D721Med (cell line): ENCODE measurements around the gene PLEKHM2.

Experiments
- DNase-seq: peaks from one replicate; pipeline ENCODE4 v3.0.0; 2011; ENCODE audit warnings: low spot score; ENCODE audit not compliant: insufficient read length
- FAIRE-seq: peaks from 2 replicates; lab custom pipeline; 2011; peaks lifted over from hg19 to GRCh38; lab: Jason Lieb, UNC
- TF ChIP-seq, protein P1 (sequence below): IDR thresholded peaks from 2 replicates; pipeline ENCODE4 v1.5.1; 2012; ENCODE audit warnings: mild to moderate bottlenecking, control low read depth; ENCODE audit not compliant: insufficient read depth; ENCODE audit errors: missing control alignments

PLEKHM2 gene

DNA sequence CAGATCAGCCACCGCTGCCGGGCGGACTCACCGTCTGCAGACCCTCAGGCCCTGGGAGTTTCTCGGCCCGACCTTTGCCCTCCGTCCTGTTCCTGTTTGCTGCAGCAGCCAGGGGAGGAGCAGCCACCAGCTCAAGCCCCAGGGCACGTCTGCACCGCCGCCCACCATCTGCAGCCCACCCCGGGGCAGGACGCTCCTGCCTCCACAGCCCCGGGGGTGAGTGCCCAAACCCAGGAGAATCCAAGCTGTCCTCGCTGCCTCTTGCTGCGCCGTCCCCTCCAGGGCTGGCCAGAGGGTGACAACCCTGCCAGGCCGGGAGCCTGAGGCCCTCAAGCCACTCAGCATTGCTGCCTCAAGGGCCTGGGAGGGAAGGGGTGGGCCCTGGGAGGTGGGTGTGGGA lies 50.8 kb downstream of the PLEKHM2 start:
- DNase-seq, result no peak
- TF ChIP-seq, protein P1, sequence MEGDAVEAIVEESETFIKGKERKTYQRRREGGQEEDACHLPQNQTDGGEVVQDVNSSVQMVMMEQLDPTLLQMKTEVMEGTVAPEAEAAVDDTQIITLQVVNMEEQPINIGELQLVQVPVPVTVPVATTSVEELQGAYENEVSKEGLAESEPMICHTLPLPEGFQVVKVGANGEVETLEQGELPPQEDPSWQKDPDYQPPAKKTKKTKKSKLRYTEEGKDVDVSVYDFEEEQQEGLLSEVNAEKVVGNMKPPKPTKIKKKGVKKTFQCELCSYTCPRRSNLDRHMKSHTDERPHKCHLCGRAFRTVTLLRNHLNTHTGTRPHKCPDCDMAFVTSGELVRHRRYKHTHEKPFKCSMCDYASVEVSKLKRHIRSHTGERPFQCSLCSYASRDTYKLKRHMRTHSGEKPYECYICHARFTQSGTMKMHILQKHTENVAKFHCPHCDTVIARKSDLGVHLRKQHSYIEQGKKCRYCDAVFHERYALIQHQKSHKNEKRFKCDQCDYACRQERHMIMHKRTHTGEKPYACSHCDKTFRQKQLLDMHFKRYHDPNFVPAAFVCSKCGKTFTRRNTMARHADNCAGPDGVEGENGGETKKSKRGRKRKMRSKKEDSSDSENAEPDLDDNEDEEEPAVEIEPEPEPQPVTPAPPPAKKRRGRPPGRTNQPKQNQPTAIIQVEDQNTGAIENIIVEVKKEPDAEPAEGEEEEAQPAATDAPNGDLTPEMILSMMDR, result no peak
- FAIRE-seq, result no peak

- FAIRE-seq (no peak), DNase-seq (no peak)
- TF ChIP-seq, protein P1, result no peak
These were observed 51.4 kb downstream of the PLEKHM2 start for GRCh38 chr1:15735304-15736037.

GRCh38 chr1:15736038-15736891 lies 52.1 kb downstream of the PLEKHM2 start, which contains the start of gene SLC25A34:
TSS of gene SLC25A34 (plus strand) at chr1:15736258. CDS start at chr1:15736486, 228 bp downstream.
- DNase-seq (no peak), FAIRE-seq (no peak)
- TF ChIP-seq, protein P1, result no peak

GRCh38 chr1:15736892-15737261 lies 52.8 kb downstream of the PLEKHM2 start:
- no peak for DNase-seq
- no peak for FAIRE-seq
- TF ChIP-seq, protein P1, result no peak

- TF ChIP-seq, protein P1, result no peak
- no peak for FAIRE-seq
- no peak for DNase-seq
These were observed 53.5 kb downstream of the PLEKHM2 start for GRCh38 chr1:15737324-15738319.

GRCh38 chr1:15738416-15739113 lies 54.4 kb downstream of the PLEKHM2 start:
- DNase-seq (no peak), FAIRE-seq (no peak)
- TF ChIP-seq, protein P1, result no peak
